ENCODE results near the gene REP15.
"Not testable (repeated sequence)": the region's sequence is repeated elsewhere in the genome, so short reads cannot be mapped to it uniquely, and the experiment has no call there.

The REP15 gene

GRCh38 chr12:27696293-27696652 is at the start of gene REP15:
Gene REP15, plus strand, starts transcription at chr12:27696447. Its CDS starts 116 bp downstream, at chr12:27696563.
- DNase-seq (ENCODE audit: low read depth in 2 of 3, low spot score in 2 of 3), result no peak

GRCh38 chr12:27650011-27650410 is 46.2 kb upstream of the REP15 start:
- no peak for DNase-seq (ENCODE audit: low read depth in 2 of 3, low spot score in 2 of 3)

GRCh38 chr12:27651201-27651600 is 45.0 kb upstream of the REP15 start:
- no peak for DNase-seq (ENCODE audit: low read depth in 2 of 3, low spot score in 2 of 3)

GRCh38 chr12:27652174-27652763 is 44.0 kb upstream of the REP15 start:
- no peak for DNase-seq (ENCODE audit: low read depth in 2 of 3, low spot score in 2 of 3)

GRCh38 chr12:27653661-27654060 is 42.6 kb upstream of the REP15 start:
- no peak for DNase-seq (ENCODE audit: low read depth in 2 of 3, low spot score in 2 of 3)

GRCh38 chr12:27655476-27655875 is 40.8 kb upstream of the REP15 start:
- not testable (repeated sequence) for DNase-seq (ENCODE audit: low read depth in 2 of 3, low spot score in 2 of 3)

- no peak for DNase-seq (ENCODE audit: low read depth in 2 of 3, low spot score in 2 of 3)
Observed at GRCh38 chr12:27657296-27657695, 39.0 kb upstream of the REP15 start.

GRCh38 chr12:27665704-27666103 is 30.5 kb upstream of the REP15 start:
- DNase-seq (ENCODE audit: low read depth in 2 of 3, low spot score in 2 of 3), result no peak

- no peak for DNase-seq (ENCODE audit: low read depth in 2 of 3, low spot score in 2 of 3)
Observed at GRCh38 chr12:27666510-27666909, 29.7 kb upstream of the REP15 start.

GRCh38 chr12:27667540-27667939 is 28.7 kb upstream of the REP15 start:
- no peak for DNase-seq (ENCODE audit: low read depth in 2 of 3, low spot score in 2 of 3)

GRCh38 chr12:27672051-27672450 is 24.2 kb upstream of the REP15 start:
- DNase-seq (ENCODE audit: low read depth in 2 of 3, low spot score in 2 of 3), result no peak

GRCh38 chr12:27672643-27673042 is 23.6 kb upstream of the REP15 start:
- DNase-seq (ENCODE audit: low read depth in 2 of 3, low spot score in 2 of 3), result no peak

GRCh38 chr12:27673101-27673718 is 23.0 kb upstream of the REP15 start:
- DNase-seq (ENCODE audit: low read depth in 2 of 3, low spot score in 2 of 3), result no peak

GRCh38 chr12:27674989-27675388 is 21.3 kb upstream of the REP15 start:
- no peak for DNase-seq (ENCODE audit: low read depth in 2 of 3, low spot score in 2 of 3)

- no peak for DNase-seq (ENCODE audit: low read depth in 2 of 3, low spot score in 2 of 3)
Observed at GRCh38 chr12:27680619-27681018, 15.6 kb upstream of the REP15 start.

- no peak for DNase-seq (ENCODE audit: low read depth in 2 of 3, low spot score in 2 of 3)
Observed at GRCh38 chr12:27682534-27682933, 13.7 kb upstream of the REP15 start.

GRCh38 chr12:27685274-27685673 is 11.0 kb upstream of the REP15 start:
- DNase-seq (ENCODE audit: low read depth in 2 of 3, low spot score in 2 of 3), result no peak

GRCh38 chr12:27686147-27686546 is 10.1 kb upstream of the REP15 start:
- DNase-seq (ENCODE audit: low read depth in 2 of 3, low spot score in 2 of 3), result no peak

GRCh38 chr12:27688671-27689070 is 7.6 kb upstream of the REP15 start:
- no peak for DNase-seq (ENCODE audit: low read depth in 2 of 3, low spot score in 2 of 3)

- no peak for DNase-seq (ENCODE audit: low read depth in 2 of 3, low spot score in 2 of 3)
Observed at GRCh38 chr12:27689558-27690180, 6.6 kb upstream of the REP15 start.

- no peak for DNase-seq (ENCODE audit: low read depth in 2 of 3, low spot score in 2 of 3)
Observed at GRCh38 chr12:27693403-27693802, 2.8 kb upstream of the REP15 start.

- DNase-seq (ENCODE audit: low read depth in 2 of 3, low spot score in 2 of 3), result no peak
Observed at GRCh38 chr12:27695556-27696292, 523 bp upstream of the REP15 start.

All from activated CD8-positive, alpha-beta memory T cell treated with anti-CD3 and anti-CD28 coated beads for 48 hours (primary cell).